HG03342 (cell line): Measurements from ENCODE around the gene NLRP9.

ENCODE experiments used
- ATAC-seq: cut with Tn5 transposase; IDR thresholded peaks from one replicate; pipeline ENCODE4 v1.9.1; 2021; ENCODE audit warnings: mild to moderate bottlenecking, moderate library complexity; ENCODE audit not compliant: unreplicated experiment

NLRP9 gene

DNA sequence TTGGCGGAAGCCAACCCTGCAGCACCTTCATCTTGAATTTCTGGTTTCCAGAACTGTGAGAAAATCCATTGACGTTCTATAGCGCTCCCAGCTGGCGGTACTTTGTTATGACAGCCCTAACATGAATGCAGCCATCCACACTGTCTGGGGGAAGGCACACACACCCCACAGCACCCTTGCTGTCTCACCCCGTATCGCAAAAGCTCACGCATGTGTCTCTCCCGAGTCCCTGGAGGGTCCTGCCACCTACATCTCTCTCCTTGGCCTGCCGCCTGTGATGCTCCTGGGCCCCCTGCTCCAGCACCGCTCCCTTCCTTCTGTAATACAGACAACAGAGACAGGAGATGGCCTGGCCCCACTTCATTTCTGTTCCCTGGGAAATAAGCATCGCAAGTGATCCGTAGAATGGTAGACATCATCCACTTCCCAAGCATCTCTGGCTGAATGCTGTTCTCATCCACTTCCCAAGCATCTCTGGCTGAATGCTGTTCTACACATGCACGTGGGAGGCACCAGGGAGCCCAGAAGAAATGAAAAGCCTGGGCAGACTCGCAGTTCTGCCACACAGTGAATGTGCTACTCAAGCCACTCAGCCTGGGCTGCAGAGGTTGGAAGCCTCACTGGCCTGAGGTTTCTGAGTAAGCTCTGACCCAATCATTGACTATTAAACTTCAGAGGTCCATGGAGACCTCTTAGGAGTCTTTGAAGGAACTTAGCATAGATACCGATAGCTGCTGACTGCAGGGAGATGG, 33.5 kb downstream of the NLRP9 start:
- ATAC-seq: no peak

DNA sequence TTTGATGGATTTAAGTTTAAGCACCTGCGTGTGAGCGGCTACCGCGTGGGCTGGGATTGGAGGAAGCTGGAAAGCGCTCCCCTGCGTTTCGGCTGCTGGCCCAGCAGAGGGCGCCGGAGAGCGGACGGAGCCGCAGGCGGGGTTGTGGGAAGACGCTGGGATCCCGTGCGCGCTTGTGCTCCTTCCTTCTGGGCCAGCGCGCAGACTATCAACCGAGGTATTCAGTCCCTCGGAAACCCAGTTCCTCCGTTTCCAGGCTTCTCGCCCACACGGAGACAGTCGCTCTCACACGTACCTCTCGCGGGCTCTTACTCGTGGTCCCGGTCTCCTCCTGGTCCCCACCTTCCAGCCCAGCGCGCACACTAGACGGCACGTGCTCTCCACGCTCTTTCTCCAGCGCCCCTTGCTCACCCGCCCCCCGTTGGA, 34.4 kb downstream of the NLRP9 start:
- ATAC-seq: no peak

DNA sequence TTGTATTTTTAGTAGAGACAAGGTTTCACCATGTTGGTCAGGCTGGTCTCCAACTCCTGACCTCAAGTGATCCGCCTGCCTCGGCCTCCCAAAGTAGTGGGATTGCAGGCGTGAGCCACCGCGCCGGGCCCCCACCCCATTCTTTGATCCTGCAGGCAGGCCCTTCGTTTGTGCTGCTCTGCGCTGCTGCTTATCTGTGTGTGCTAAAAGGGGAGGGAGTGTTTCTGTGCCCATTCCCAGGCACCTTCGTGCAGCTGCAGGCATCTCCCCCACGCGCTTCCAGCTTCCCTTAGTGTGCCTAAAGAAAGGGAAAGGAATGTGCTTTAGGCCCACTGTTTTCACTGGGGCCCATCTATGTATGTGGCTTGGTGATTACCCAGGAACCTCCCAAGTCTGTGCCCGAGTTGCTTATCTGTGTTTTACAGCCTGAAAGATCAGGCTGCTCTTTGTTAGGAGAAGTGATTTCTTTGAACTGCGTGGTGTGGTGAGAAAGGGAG, 36.0 kb downstream of the NLRP9 start:
- no peak for ATAC-seq

DNA sequence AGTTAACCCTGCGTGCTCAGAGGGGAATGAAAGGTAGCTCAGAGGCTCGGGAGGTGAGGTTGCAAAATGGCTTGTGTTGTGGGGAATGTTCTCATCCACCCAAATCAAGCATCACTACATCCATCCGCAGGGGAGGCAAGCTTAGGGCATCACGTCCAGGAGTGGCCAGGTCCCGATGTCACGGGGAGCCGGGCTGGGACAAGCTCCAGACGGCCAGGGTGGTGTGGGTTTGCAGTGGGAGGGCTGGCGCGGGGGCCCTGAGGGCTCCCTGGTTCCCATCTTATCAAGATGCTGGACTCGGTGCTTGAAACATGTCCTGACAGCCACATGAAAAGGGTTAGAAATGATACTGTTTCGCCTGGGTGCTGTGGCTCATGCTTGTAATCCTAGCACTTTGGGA, 37.4 kb downstream of the NLRP9 start:
- ATAC-seq: no peak

DNA sequence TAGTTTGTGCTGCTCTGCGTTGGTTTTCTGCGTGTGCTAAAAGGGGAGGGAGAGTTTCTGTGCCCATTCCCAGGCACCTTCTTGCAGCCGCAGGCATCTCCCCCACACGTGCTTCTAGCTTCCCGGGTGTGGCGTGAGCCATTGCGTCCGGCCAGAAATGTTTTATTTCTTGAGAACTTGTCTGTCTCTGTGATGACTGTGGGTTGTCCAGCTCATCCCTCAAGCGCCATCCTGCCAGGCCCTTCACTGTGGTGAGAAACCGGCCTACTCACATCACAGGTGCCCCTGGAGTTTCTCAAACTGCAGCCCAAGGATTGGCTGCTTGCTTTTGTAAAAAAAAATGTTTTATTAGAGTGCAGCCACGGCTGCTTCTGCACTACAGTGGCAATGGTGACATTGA, 39.0 kb downstream of the NLRP9 start:
- no peak for ATAC-seq

DNA sequence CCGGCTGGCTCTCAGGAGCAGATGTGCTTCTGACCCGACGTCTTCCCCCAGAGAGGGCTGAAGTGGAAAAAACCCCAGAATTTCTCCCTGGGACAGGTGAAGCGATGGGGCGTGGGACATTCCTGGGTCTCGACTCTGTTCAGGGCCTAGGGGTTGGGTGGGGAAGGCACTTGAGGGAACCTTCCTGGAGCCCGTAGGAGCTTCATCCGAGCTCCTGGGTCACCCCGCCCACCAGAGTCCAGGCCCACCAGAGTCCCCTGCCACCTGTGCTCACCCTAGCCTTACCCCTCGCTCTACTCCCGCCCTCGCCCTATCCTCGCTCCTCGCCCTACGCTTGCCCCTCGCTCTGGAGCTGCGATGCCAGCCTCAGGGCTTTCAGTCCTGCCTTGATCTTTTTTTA, 39.9 kb downstream of the NLRP9 start:
- no peak for ATAC-seq

DNA sequence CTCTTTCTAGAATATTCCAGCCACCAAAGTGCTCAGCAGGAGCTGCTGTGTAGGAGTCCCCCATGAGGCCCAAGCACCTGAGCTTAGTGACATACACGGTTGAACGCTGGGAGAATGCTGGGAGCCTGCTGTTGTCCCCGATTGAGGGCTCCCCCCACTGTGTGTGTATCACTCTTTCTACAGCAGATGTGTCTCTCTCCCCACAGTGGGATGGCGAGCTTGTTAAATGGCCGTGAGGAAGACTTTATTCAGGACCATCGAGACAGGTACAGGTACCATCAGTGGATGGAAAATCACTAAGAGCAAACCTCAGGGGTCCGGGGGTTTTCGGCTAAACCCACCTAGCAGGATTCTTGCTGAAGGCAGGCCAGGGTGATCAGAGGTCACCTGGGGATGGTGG, 40.5 kb downstream of the NLRP9 start:
- ATAC-seq: no peak

DNA sequence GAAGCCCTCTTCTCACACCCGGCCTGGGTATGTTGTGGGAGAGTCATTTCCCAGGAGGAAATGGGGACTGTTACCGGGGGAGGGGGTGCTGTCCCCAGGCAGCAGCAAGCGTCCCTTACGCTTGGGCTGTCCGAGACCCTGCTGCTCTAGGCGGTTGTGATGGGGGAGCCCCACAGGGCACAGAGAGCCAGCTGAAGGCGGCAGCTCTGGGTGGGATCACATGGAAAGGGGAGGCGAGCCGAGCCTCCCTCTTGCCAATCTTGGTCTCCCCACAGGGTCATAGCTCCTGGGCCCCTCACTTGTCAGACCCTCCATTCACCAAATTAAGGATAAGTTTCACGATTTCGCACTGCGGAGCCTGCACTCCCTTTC, 41.1 kb downstream of the NLRP9 start:
- ATAC-seq: no peak

DNA sequence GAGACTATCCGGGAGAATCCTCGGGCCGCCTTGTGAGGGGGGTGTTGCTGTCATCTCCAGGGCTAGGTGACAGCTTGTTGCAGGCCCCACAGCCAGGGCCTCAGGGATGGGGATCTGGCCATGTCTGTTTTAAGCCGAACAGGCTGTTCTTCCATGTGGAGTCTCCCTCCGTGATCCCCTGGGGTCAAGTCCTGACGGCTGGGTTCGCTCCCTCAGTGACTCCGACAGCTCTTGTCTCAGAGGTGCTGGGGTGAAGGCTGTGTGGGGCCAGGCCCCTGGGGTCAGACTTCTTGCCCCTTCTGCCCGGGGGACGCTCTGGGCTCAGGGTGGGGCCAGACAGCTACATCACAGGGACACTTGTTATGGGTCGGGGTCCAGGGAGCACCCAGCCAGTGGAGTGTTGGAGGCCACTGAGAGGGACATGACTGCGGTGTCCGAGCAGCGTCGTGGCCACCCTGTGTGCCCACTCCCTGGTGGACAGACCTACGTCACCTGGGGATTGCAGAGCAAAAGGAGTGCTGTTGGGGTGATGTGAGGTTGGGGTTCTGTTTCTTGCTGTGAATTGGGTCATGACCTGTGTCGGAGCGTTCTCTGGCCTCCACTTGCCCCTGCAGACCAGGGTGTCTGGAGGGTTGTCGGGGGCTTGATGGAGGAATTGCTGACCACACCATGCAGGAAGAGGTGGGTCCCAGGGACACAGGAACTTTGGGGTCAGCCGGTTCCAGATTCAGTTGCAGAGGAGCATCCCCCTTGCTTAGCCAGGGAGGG, 41.7 kb downstream of the NLRP9 start:
- no peak for ATAC-seq

DNA sequence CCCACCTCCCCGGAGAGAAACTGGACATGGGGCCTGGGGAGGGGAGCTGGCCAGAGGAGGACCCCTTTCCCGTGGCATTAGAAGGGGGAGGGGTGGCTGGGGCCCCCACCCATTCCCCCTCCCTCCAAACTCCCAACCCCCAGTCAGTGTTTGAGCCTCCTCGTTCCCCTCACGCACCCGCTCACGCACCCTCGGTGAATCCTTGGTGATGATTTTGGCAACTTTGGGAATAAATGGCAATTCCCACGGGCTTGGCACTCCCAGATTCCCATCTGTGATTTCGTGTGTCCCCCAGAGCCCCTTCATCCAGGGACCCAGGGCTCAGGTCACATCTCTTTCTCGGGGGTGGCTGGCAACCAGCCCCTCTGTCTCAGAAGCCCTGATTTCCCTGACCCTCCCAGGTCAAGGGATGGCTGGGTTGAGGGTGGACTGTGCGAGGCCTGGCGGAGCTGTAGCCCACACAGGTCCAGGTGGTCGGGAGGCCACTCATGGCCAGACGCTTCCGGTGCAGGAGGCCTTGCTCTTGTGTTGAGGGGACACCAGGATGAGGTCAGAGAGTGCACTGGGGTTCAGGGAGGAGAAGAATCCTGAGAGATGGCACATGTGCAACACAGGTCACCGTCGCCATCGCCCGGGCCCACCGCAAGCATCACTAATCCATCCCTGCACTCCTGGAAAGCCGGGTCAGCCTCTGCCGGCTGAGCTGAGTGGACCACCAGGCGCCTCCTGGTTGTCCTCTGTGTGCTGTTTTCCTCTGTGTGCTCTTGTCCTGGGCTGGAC, 42.5 kb downstream of the NLRP9 start:
- ATAC-seq: no peak

DNA sequence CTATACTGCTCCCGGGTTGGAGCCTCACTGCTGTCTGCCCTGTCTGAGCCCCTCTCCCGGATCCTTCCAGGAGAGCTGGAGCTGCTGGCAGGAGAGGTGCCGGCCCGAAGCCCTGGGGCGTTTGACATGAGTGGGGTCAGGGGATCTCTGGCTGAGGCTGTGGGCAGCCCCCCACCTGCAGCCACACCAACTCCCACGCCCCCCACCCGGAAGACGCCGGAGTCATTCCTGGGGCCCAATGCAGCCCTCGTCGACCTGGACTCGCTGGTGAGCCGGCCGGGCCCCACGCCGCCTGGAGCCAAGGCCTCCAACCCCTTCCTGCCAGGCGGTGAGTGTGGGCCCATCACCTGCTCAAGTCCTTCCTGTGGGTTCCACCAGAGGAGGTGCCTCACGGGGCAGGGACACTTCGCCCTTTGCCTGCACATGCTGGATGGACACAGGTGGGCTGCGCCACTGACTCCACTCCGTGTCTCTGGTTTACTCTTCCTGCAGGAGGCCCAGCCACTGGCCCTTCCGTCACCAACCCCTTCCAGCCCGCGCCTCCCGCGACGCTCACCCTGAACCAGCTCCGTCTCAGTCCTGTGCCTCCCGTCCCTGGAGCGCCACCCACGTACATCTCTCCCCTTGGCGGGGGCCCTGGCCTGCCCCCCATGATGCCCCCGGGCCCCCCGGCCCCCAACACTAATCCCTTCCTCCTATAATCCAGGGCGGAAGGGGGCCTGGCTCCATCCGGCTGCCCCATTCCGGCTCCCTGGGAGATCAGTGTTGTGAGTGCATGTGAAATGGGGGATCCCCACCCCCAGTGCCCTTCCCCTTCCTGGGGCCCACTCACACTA, 43.3 kb downstream of the NLRP9 start:
- ATAC-seq: no peak

DNA sequence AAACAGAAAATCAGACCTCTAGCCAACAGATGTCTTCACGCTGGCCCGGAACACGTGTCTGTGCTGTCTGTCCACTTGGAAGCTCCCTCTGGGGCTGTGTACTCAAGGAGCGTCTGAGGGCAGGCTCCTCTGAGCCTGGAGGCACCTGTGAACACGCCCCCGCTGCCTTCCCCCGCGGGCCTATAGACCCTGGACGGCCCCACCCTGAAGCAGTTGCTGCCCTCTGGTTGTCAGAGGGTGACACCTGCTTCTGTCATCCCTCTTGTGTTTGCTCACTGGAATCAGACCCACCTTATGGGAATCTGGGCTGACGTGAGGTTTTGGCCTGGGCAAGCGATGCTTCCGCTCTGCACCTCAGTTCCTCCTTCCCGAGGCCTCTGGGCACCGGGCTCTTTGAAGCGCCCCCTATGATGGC, 44.0 kb downstream of the NLRP9 start:
- ATAC-seq: no peak

DNA sequence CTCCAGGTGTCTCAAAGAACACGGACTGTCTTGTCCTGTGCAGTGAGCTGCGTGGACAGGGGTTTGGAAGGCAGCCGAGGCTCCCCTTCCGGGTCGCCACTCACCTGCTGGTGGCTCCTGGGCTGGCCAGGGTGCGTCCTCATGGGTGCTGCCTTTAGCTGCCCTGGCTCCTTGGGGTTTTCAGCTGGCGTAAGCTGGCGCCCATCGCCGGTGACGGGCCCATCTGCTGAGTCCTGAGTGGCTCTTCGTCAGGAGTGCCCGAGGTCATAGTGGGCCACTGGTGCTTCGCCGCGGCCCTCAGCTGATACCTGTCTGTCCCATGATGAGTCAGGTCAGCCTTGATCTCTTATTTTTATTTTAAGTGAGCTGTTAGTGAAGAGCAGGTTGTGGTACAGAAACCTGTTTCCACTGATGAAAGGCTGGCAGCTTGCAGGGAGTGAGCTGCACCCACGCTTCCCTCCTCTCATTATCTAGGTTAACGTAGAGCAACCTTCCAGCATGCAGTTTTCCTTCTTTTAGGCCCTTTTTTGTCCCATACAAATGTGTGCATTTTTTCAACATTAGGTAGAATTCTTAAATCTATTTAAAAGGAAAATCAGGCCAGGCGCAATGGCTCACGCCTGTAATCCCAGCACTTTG, 44.7 kb downstream of the NLRP9 start:
- ATAC-seq: no peak

DNA sequence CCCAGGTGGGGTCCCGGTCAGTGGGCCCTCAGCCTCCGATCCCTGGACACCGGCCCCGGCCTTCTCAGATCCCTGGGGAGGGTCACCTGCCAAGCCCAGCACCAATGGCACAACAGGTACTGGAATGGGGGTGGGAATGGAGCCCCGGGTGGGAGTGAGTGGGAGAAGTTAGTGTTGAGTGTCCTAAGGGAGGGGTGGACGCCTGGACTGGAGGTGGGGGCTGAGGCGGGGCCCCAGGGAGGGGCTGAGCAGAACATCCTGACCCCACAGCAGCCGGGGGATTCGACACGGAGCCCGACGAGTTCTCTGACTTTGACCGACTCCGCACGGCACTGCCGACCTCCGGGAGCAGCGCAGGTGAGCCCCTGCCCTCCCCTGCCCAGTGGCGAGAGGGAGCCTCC, 45.5 kb downstream of the NLRP9 start:
- ATAC-seq: no peak

DNA sequence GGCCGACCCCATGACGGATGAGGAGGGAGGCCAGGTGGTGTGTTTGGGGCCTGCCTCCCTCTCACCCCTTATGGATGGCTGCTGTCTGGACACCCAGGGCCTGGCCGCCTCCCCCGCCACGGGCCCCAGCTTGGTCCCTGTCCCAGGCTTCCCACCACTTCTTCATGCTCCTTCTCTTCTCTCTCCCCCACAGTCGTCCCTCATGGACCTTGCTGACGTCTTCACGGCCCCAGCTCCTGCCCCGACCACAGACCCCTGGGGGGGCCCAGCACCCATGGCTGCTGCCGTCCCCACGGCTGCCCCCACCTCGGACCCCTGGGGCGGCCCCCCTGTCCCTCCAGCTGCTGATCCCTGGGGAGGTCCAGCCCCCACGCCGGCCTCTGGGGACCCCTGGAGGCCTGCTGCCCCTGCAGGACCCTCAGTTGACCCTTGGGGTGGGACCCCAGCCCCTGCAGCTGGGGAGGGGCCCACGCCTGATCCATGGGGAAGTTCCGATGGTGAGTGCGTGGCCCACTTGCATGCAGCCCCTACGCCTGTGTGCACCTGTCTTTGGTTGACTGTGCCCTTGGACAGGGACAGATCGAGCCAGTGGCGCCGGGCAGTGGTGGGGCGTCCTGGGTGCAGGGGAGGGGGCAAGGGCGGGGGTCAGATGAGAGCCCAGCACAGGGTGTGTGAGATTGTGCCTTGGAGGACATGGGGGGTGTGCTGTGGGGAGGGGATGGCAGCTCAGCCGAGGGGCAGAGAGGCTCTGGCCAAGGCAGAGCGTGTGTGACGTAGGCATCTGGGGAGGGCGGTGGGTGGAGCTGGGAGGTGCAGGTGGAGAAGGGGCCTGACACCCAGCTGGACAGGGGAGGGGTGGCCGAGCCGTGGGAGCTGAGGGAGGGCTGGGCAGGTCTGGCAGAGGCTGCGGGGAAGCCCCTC, 46.4 kb downstream of the NLRP9 start:
- ATAC-seq: no peak

DNA sequence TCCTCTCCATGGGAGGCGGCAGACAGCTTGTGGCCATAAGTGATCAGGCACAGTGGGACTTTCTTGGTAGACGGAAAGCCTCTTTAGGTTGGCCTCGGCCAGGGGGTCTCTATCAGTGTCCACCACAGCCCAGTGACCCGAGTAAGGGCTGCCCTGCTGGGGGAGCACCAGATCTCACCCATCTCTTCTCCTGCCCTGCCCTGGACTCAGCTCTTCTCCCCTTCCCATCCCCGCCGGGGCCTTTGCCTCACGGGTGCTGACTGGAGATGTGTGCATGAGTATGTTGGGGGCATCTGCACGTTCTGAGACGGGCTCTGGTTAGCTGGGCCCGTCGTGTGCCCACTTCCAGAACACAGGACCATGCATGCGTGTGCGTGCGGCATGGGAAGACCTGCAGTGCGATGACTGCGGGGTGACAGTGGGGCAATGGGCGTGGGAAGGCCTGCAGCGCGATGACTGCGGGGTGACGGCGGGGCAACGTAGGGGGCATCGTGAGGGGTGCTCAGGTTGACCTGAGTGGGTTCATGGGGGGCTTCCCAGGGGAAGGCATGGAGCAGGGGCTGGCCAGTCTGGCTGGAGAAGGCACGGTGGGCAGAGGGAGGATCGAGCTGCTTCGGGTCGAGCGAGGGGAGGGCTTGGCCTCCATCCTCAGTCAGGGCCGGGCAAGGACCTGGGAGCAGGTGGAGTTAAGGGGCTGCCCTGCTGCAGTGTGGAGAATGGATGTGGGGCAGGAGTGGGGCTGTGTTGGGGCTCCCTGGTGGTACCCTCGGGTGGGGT, 47.2 kb downstream of the NLRP9 start:
- no peak for ATAC-seq

DNA sequence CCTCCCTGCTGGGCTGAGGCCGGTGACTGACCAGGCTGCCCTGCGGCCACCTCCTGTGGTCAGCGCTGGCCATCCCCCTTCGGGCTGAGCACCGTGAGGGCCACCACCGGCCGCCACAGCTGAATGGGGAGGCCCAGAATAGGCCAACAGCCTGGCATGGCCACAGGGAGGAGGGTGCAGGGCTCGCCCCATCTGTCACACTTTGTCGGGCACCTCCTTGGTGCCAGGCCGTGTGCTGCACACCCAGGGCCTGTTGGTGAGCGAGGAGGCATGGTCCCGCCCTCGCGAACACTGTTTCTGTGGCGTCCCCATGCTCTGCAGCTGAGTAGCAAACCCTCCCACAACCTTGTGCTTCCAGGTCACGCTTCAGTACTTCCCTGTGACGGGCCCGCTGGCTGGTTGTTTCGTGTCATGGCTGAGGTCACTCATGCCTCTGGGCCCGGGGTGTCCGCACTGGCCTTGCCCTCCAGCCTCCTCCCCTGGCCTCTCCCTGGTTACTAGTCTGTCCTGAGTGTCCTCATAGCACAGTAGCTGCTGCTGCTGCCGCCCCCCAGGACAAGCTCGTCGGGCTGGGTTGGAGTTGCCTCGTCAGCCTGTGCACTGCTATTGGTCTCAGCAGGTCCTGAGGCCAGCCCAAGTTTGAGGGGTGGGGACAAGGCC, 48.0 kb downstream of the NLRP9 start:
- ATAC-seq: no peak
